Dedifferentiated amniotic fluid mesenchymal stem cell (primary cell): ENCODE data around the gene CENPX.

Source experiments
- DNase-seq: peaks from one replicate; pipeline ENCODE4 v3.0.0-alpha.2; 2016; ENCODE audit errors: extremely low spot score

CENPX gene

GRCh38 chr17:81980707-81981343 is 41.9 kb downstream of the CENPX start:
- DNase-seq: no peak

GRCh38 chr17:81980122-81980521 is 42.6 kb downstream of the CENPX start:
- no peak for DNase-seq

DNA sequence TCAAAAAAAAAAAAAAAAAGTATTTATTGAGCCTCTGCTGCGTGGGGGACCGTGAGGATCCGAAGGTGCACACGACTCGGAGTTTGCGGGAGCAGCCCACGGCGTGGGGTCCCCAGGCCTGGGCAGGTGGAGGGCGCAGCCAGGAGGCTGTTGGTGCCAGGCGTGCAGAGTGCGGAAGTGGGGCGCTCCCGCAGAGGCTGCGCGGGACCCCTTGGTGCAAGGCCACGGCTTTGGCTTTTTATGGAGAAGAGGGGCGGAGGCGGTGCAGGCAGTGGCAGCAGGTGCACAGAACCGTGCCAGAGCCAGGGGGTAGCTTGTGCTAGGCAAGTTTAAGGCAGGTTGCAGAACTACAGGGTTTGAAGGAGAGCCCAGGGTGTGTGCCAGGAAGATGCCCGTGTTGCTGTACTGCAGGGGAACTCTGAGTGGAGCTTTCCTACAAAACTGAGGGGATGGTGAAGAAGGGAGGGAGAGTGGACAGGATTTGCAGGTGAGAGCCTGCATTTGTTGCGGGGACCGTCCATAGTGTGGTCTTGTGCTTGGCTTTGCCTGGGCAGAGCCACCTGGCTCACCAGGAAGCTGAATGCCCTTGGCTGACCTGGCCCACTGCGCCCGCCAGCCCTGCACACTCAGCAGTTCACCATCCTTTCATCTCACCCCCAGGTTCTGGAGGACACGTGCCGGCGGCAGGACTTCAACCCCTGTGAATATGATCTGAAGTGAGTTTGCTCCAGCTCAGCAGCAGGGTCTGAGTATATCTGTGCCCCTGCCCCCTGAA is 44.0 kb downstream of the CENPX start:
- no peak for DNase-seq

GRCh38 chr17:81977211-81977808 is 45.4 kb downstream of the CENPX start, which contains the start of gene ASPSCR1:
Gene ASPSCR1, plus strand, starts transcription at chr17:81977629. Its CDS starts 18 bp downstream, at chr17:81977647.
- DNase-seq: peak; percentile 75

- no peak for DNase-seq
Observed at GRCh38 chr17:81976332-81977210, 46.1 kb downstream of the CENPX start.

- no peak for DNase-seq
Observed at GRCh38 chr17:81973432-81973831, 49.2 kb downstream of the CENPX start.

DNA sequence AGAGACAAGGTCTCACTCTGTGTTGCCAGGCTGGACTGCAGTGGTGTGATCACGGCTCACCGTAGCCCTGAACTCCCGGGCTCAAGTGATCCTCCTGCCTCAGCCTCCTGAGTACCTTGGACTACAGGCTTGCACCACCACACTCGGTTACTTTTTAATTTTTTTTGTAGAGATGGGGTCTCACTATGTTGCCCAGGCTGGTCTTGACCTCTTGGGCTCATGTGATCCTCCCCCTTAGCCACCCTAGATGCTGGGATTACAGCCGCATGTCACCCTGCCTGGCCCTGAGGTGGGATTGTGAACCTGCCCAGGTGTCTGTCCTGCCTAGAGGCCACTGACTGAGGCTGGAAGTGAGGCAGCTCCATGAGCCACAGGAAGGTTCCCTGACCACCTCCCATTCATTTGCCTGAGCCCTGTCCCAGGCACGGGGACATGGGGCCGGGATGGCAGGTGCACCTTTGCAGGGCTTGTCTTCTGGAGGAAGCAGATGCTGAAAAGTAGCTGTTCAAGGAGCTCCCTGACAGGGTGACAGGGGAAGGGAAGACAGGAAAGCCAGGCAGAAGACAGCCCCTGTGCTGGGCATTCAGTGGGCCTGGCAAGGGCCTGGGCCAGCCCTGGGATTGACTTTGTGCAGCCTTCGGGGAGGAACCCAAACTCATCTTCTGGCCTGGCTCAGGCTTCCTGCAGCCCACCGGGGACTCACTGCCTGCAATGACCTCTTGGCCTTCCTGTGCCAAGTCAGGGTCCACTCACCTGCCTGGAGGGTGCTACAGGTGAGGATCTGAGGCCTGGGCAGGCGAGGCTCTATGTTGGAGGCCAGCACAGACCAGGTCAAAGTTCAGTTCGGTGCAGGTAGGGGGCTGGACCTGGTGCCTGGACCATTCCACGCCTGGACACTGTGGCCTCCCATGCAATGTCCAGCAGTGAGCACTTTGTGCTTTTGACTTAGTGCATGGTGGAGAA is 53.5 kb downstream of the CENPX start:
- DNase-seq: no peak
